Measurements from ENCODE around the gene ANKRD27. TPM values are rescaled to one million over a fixed set of nuclear protein-coding genes. Genes with fewer than 3 reads are reported as not detected.
"Not testable (repeated sequence)": the region's sequence is repeated elsewhere in the genome, so short reads cannot be mapped to it uniquely, and the experiment has no call there.

The ANKRD27 gene
- polyA plus RNA-seq (ENCODE audit: insufficient read length in 10 of 10) = 10 to 100 TPM in 8 of 10 donors, 1 to 10 TPM in 2; 9.3 to 15.4 (median 12.0) TPM
- long read RNA-seq, donor 1 = 0 reads
- long read RNA-seq, donor 2, full-length matches to known transcripts = 1 of 1 reads
- long read RNA-seq, donor 2, partial matches to known transcripts = 0 of 1 reads
- long read RNA-seq, donor 2, other reads (novel, unspliced or antisense) = 0 of 1 reads
- long read RNA-seq, donor 3 = 0 reads
- long read RNA-seq, donor 4, partial matches to known transcripts = 34 of 34 reads
- long read RNA-seq, donor 4, other reads (novel, unspliced or antisense) = 0 of 34 reads
- long read RNA-seq, donor 5 = 0 reads
- long read RNA-seq, donor 6, full-length matches to known transcripts = 1 of 1 reads
- long read RNA-seq, donor 6, partial matches to known transcripts = 0 of 1 reads
- long read RNA-seq, donor 6, other reads (novel, unspliced or antisense) = 0 of 1 reads
- long read RNA-seq, donor 7, full-length matches to known transcripts = 2 of 2 reads
- long read RNA-seq, donor 7, partial matches to known transcripts = 0 of 2 reads
- long read RNA-seq, donor 7, other reads (novel, unspliced or antisense) = 0 of 2 reads
- long read RNA-seq, donor 8, full-length matches to known transcripts = 1 of 1 reads
- long read RNA-seq, donor 8, partial matches to known transcripts = 0 of 1 reads
- long read RNA-seq, donor 8, other reads (novel, unspliced or antisense) = 0 of 1 reads
- long read RNA-seq, donor 9 = 0 reads

- DNase-seq = peak; percentile 99 to 100 (median 99)
Measured at GRCh38 chr19:32674931-32675719, at the start of gene ANKRD27. Gene ANKRD27, minus strand, starts transcription at chr19:32675180. Its CDS starts 16,165 bp downstream, at chr19:32659015.

- no peak for DNase-seq
Measured at GRCh38 chr19:32720936-32721250, 45.9 kb upstream of the ANKRD27 start.

- DNase-seq = no peak
Measured at GRCh38 chr19:32720216-32720935, 45.4 kb upstream of the ANKRD27 start.

- no peak for DNase-seq
Measured at GRCh38 chr19:32719611-32720059, 44.7 kb upstream of the ANKRD27 start, which contains the start of gene TDRD12. Gene TDRD12, plus strand, starts transcription at chr19:32719767. Its CDS starts 306 bp downstream, at chr19:32720073.

GRCh38 chr19:32718286-32718685 is 43.3 kb upstream of the ANKRD27 start:
- DNase-seq = no peak

- DNase-seq = no peak
Measured at GRCh38 chr19:32717496-32717895, 42.5 kb upstream of the ANKRD27 start.

- not testable (repeated sequence) for DNase-seq
Measured at GRCh38 chr19:32716203-32716602, 41.2 kb upstream of the ANKRD27 start.

GRCh38 chr19:32711747-32712146 is 36.8 kb upstream of the ANKRD27 start:
- no peak for DNase-seq

- no peak for DNase-seq
Measured at GRCh38 chr19:32709032-32709431, 34.1 kb upstream of the ANKRD27 start.

- no peak for DNase-seq
Measured at GRCh38 chr19:32708457-32708856, 33.5 kb upstream of the ANKRD27 start.

GRCh38 chr19:32704006-32704405 is 29.0 kb upstream of the ANKRD27 start:
- not testable (repeated sequence) for DNase-seq

GRCh38 chr19:32702010-32702409 is 27.0 kb upstream of the ANKRD27 start:
- DNase-seq = no peak

- DNase-seq = not testable (repeated sequence)
Measured at GRCh38 chr19:32700129-32700528, 25.1 kb upstream of the ANKRD27 start.

GRCh38 chr19:32696771-32697170 is 21.8 kb upstream of the ANKRD27 start:
- not testable (repeated sequence) for DNase-seq

- DNase-seq = not testable (repeated sequence)
Measured at GRCh38 chr19:32695506-32695905, 20.5 kb upstream of the ANKRD27 start.

GRCh38 chr19:32694851-32695250 is 19.9 kb upstream of the ANKRD27 start:
- not testable (repeated sequence) for DNase-seq

GRCh38 chr19:32694316-32694715 is 19.3 kb upstream of the ANKRD27 start:
- not testable (repeated sequence) for DNase-seq

- not testable (repeated sequence) for DNase-seq
Measured at GRCh38 chr19:32693151-32694108, 18.4 kb upstream of the ANKRD27 start.

- no peak for DNase-seq
Measured at GRCh38 chr19:32692727-32693061, 17.7 kb upstream of the ANKRD27 start.
